Measurements from ENCODE around the gene ARNT2. TPM values are rescaled to one million over a fixed set of nuclear protein-coding genes. Genes with fewer than 3 reads are reported as not detected.

ARNT2 gene
- total and polyA plus RNA-seq, 2 of the 13 experiments (the other 11 are each of a cell fraction or from before 2014, with no cell fraction given): 0.69 to 1.7 TPM

GRCh38 chr15:80441714-80442113, 37.5 kb downstream of the ARNT2 start (continued):
- no peak for TF ChIP-seq ZNF501 (CRISPR knock-in tag; IDR thresholded peaks at IDR 0.05)
- TF ChIP-seq ZNF609 (CRISPR knock-in tag; IDR thresholded peaks at IDR 0.05; ENCODE audit: borderline replicate concordance): no peak
- TF ChIP-seq BRD4 (CRISPR knock-in tag; IDR thresholded peaks at IDR 0.05): no peak
- TF ChIP-seq SMARCE1 (IDR thresholded peaks at IDR 0.05; ENCODE audit: borderline replicate concordance): no peak
- no peak for TF ChIP-seq PCBP1 (IDR thresholded peaks at IDR 0.05; ENCODE audit: borderline replicate concordance, low read depth, low read length)

- H3K4me2 ChIP-seq (ENCODE audit: low read depth, low read length): no peak overlapping the region
- no peaks in the 10 kb centered on the region for H3K4me1 ChIP-seq (ENCODE audit: insufficient read depth, low read length)
- no peaks in the 10 kb centered on the region for H3K79me2 ChIP-seq (ENCODE audit: insufficient read depth, low read length)
- DNase-seq (ENCODE audit: low spot score): no peak
- no peaks in the 10 kb centered on the region for H3K36me3 ChIP-seq (replicated peaks in 1 of 2; ENCODE audit: control insufficient read depth in 1 of 2, insufficient read depth in 2 of 2, low read length in 2 of 2)
- WGBS (ENCODE audit: low lambda C conversion rate): 68% methylated on average over 6 of the region's 6 CpGs
- no peaks in the 10 kb centered on the region for H4K20me1 ChIP-seq (ENCODE audit: insufficient read depth, low read length)
- no peak for TF ChIP-seq POLR2AphosphoS2 (IDR thresholded peaks at IDR 0.05; ENCODE audit: low read depth, low read length)
- peak; percentile 26; the same call in 1 of the 2 replicates for TF ChIP-seq CREB1 (IDR thresholded peaks at IDR 0.05)
- no peak for TF ChIP-seq CREB1 (CRISPR knock-in tag; IDR thresholded peaks at IDR 0.05)
- no peak for FAIRE-seq
- POLR2A ChIA-PET: no interaction called here
- no peaks in the 10 kb centered on the region for H3K27me3 ChIP-seq (ENCODE audit: control insufficient read depth in 1 of 2, insufficient read depth in 2 of 2, low read length in 2 of 2)
- H3K9me3 ChIP-seq (ENCODE audit: low read length): no peaks in the 10 kb centered on the region
- in situ Hi-C loops (cut with HindIII; ENCODE audit: extremely low pct_ligation_motif_present, low pct_unique_long_range_greater_than_20kb): no loop called here
- BruUV-seq (replicated peaks): no TSS peak
- no peak overlapping the region for H3K4me3 ChIP-seq (replicated peaks in 1 of 3; ENCODE audit: insufficient read depth in 1 of 3, low read depth in 2 of 3, low read length in 3 of 3)
- H3K9ac ChIP-seq (ENCODE audit: insufficient read depth, low read depth, low read length): no peak overlapping the region
- CTCF ChIA-PET (ENCODE audit: low intra/inter-chr PET ratio, low total read pairs): no interaction called here
- no peak overlapping the region for H3K27ac ChIP-seq (ENCODE audit: extremely low read length, insufficient read depth, low read length)
- H2AFZ ChIP-seq (ENCODE audit: low read length): no peak overlapping the region
- intact Hi-C loops (cut with micrococcal nuclease; ENCODE audit: unreplicated experiment): no loop called here
- no peak for ATAC-seq
Measured at GRCh38 chr15:80442728-80443403, 38.7 kb downstream of the ARNT2 start.

All from HepG2 (cell line).